Common myeloid progenitor, CD34-positive (primary cell): ENCODE data around the gene BUD23.
A peak's percentile ranks its signal among the peaks of the same experiment; 100 is the strongest.

Source experiments
- CTCF ChIA-PET: fragments of 350-600 bp; sonication (Branson Sonifier 250); formaldehyde crosslinking; loops from one replicate; lab custom pipeline; 2021; ENCODE audit warnings: antibody characterized with exemption; lab: Charles Lee
- POLR2A ChIA-PET: fragments of 350-600 bp; sonication (Branson Sonifier 250); formaldehyde crosslinking; loops from one replicate; lab custom pipeline; 2021; ENCODE audit warnings: antibody characterized with exemption; lab: Charles Lee
- DNase-seq, 3 donors: peaks; one replicate each; pipeline versions ENCODE4 v3.0.0 to v3.0.0-alpha.2; 2013
- H3K27ac ChIP-seq, 2 experiments: 1 replicate in 1 of 2; 2 replicates in 1 of 2; pipeline ENCODE4 v1.7.0; 2013; ENCODE audit warnings: inconsistent platforms in 2 of 2, low read length in 2 of 2, mild to moderate bottlenecking in 2 of 2, low read depth in 1 of 2, moderate library complexity in 1 of 2; ENCODE audit not compliant: severe bottlenecking in 2 of 2, insufficient read depth in 1 of 2, poor library complexity in 1 of 2
- H3K27me3 ChIP-seq, 5 experiments: replicated peaks in 2 of 5; 1 replicate in 3 of 5; 2 replicates in 2 of 5; pipeline versions ENCODE4 v1.6.1 to v1.7.0; 2013; ENCODE audit warnings: low read length in 4 of 5, mild to moderate bottlenecking in 2 of 5, moderate library complexity in 2 of 5, inconsistent platforms in 1 of 5; ENCODE audit not compliant: insufficient read depth in 5 of 5, control insufficient read depth in 4 of 5
- H3K36me3 ChIP-seq, 4 experiments: 1 replicate in 2 of 4; 2 replicates in 2 of 4; pipeline versions ENCODE4 v1.6.1 to v1.7.0; 2013; ENCODE audit warnings: low read length in 3 of 4, control low read depth in 1 of 4, mild to moderate bottlenecking in 1 of 4; ENCODE audit not compliant: control insufficient read depth in 4 of 4, insufficient read depth in 4 of 4
- H3K4me1 ChIP-seq, 4 experiments: 1 replicate in 3 of 4; 2 replicates in 1 of 4; pipeline versions ENCODE4 v1.6.1 to v1.7.1; 2013; ENCODE audit warnings: low read length in 3 of 4, mild to moderate bottlenecking in 3 of 4, control low read depth in 1 of 4, inconsistent platforms in 1 of 4, moderate library complexity in 1 of 4; ENCODE audit not compliant: control insufficient read depth in 4 of 4, insufficient read depth in 4 of 4; ENCODE audit errors: control extremely low read depth in 1 of 4
- H3K4me3 ChIP-seq, 7 experiments: 1 replicate in 4 of 7; 2 replicates in 3 of 7; pipeline versions ENCODE4 v1.5.1 to v1.7.0; 2013; ENCODE audit warnings: mild to moderate bottlenecking in 7 of 7, low read length in 6 of 7, moderate library complexity in 6 of 7, inconsistent platforms in 2 of 7, low read depth in 2 of 7, control low read depth in 1 of 7; ENCODE audit not compliant: insufficient read depth in 4 of 7, control insufficient read depth in 1 of 7; ENCODE audit errors: extremely low read depth in 1 of 7
- H3K9me3 ChIP-seq, 5 experiments: 1 replicate in 4 of 5; 2 replicates in 1 of 5; pipeline versions ENCODE4 v1.6.1 to v1.7.1; 2013; ENCODE audit warnings: low read length in 4 of 5, mild to moderate bottlenecking in 2 of 5, inconsistent platforms in 1 of 5, low read depth in 1 of 5, moderate library complexity in 1 of 5; ENCODE audit not compliant: control insufficient read depth in 4 of 5, insufficient read depth in 2 of 5; ENCODE audit errors: control extremely low read depth in 1 of 5
- WGBS: methylation state at CpG from one replicate; pipeline ENCODE4 v1.1.5; 2013; ENCODE audit not compliant: insufficient coverage; 5-methylcytosine and 5-hydroxymethylcytosine counted together

The BUD23 gene

DNA sequence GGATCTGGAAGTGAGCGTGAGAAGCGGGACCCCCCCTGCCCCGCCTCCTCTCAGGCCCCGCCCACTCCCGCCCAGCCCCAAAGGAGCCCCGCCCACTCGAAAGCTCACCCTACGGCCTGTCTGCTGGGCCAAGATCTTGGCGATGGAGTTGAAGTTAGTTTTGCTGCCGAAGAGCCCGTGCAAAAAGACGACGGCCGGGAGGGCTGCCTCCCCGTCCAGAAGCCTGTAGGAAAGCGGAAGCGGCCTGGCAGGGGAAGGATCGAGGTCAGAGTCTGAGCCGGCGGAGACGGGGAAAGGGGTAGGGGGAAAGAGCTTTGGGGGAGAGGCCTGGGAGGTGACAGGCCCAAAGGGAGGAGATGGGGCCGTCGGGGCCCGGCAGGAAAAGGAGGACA is 54.8 kb downstream of the BUD23 start:
- WGBS, result 0% methylated on average over 15 of the region's 24 CpGs
- Histone ChIP-seq H3K36me3 (peaks cover 0 to 13% (median 6%) of the 10 kb centered on the region in 4 experiments), H3K4me1 (peaks cover 0 to 22% (median 18%) of the 10 kb centered on the region in 4 experiments), H3K9me3 (no peaks in the 10 kb centered on the region), H3K4me3 (peak overlapping the region; percentile 39 to 90 (median 80)), H3K27ac (peak overlapping the region in 1 of 2 experiments; percentile 64), H3K27me3 (peaks cover 0 to 9% (median 4%) of the 10 kb centered on the region in 5 experiments)
- CTCF ChIA-PET, result interaction anchor here (1.4 to 8.1 kb wide), 3 partner anchors 89 to 133 kb away, joined by 3 to 81 read pairs (median 6); no protein-coding TSS in a partner anchor
- POLR2A ChIA-PET, result no interaction called here
- DNase-seq, result peak in 2 of 3 donors; percentile 64 to 69

GRCh38 chr7:73738612-73739386 is 55.4 kb downstream of the BUD23 start, which contains the start of gene ABHD11:
ABHD11 (minus strand) TSS chr7:73738802; CDS start chr7:73738770, 32 bp downstream.
- peak within 1 kb of the TSS; percentile 40 to 73 for H3K27ac ChIP-seq
- no peaks in the 10 kb centered on the region for H3K9me3 ChIP-seq
- H3K27me3 ChIP-seq, result peaks cover 0 to 8% (median 4%) of the 10 kb centered on the region in 5 experiments
- H3K4me1 ChIP-seq, result peaks cover 0 to 22% (median 18%) of the 10 kb centered on the region in 4 experiments
- ChIA-PET CTCF (interaction anchor here (1.0 to 8.1 kb wide), 4 partner anchors 33 to 134 kb away, joined by 3 to 81 read pairs (median 4); no protein-coding TSS in a partner anchor), POLR2A (interaction anchor here (0.6 to 0.8 kb wide), 2 partner anchors 13 to 110 kb away, joined by 3 read pairs; no protein-coding TSS in a partner anchor)
- 0% methylated on average over 74 of the region's 84 CpGs for WGBS
- peak within 1 kb of the TSS; percentile 56 to 90 (median 80) for H3K4me3 ChIP-seq
- peaks cover 0 to 13% (median 6%) of the 10 kb centered on the region in 4 experiments for H3K36me3 ChIP-seq
- peak; percentile 93 to 97 (median 95) for DNase-seq

DNA sequence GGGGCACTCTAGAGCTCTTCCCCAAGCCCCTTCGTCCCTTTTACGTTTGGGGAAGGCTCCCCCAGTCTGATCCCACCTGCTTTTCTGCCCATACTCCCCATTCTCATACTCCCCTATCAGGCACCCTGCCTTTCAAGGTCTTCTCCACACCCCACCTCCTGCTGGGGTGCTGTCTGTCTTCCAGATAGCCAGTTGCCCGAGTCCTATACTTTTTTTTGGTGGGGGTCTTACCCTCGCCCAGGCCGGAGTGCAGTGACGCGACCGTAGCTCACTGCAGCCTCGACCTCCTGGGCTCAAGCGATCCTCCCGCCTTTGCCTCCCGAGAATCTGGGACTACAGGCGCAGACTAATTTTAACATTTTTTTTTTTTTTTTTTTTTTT is 56.0 kb downstream of the BUD23 start:
- DNase-seq, result no peak
- Histone ChIP-seq H3K27ac (peak overlapping the region; percentile 40 to 73), H3K27me3 (peaks cover 0 to 8% (median 4%) of the 10 kb centered on the region in 5 experiments), H3K4me3 (peak overlapping the region; percentile 56 to 90 (median 80)), H3K36me3 (peaks cover 0 to 13% (median 6%) of the 10 kb centered on the region in 4 experiments), H3K4me1 (peaks cover 0 to 22% (median 18%) of the 10 kb centered on the region in 4 experiments), H3K9me3 (no peaks in the 10 kb centered on the region)
- CTCF ChIA-PET, result interaction anchor here (1.0 to 8.1 kb wide), 4 partner anchors 32 to 134 kb away, joined by 3 to 81 read pairs (median 4); no protein-coding TSS in a partner anchor
- 55% methylated on average over 8 of the region's 13 CpGs for WGBS
- POLR2A ChIA-PET, result interaction anchor here (0.6 to 0.8 kb wide), 2 partner anchors 13 to 109 kb away, joined by 3 read pairs; no protein-coding TSS in a partner anchor

DNA sequence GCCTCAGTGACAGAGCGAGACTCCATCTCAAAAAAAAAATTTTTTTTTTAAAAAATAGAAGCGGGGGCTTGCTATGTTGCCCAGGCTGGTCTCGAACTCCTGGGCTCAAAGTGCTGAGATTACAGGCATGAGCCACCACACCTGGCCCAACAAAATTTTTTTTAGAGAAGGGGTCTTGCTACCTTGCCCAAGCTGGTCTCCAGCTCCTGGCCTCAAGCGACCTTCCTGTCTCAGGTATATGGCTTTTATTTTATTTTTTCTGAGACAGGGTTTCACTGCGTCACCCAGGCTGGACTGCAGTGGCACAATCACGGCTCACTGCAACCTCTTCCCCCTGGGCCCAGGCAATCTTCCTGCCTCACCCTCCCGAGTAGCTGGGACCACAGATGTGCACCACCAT is 56.8 kb downstream of the BUD23 start:
- Histone ChIP-seq H3K4me1 (peaks cover 0 to 17% (median 12%) of the 10 kb centered on the region in 4 experiments), H3K36me3 (peaks cover 0 to 13% (median 6%) of the 10 kb centered on the region in 4 experiments), H3K27me3 (peaks cover 0 to 8% (median 4%) of the 10 kb centered on the region in 5 experiments), H3K9me3 (no peaks in the 10 kb centered on the region), H3K27ac (no peak overlapping the region), H3K4me3 (no peak overlapping the region)
- 91% methylated on average over 6 of the region's 7 CpGs for WGBS
- ChIA-PET CTCF (interaction anchor here (1.3 kb wide), 1 partner anchor 15 kb away, joined by 3 read pairs; no protein-coding TSS in a partner anchor), POLR2A (interaction anchor here (0.6 kb wide), 1 partner anchor 94 kb away, joined by 3 read pairs; no protein-coding TSS in a partner anchor)
- no peak for DNase-seq

- Histone ChIP-seq H3K36me3 (peaks cover 0 to 11% (median 4%) of the 10 kb centered on the region in 4 experiments), H3K27me3 (peaks cover 0 to 8% (median 4%) of the 10 kb centered on the region in 5 experiments), H3K9me3 (no peaks in the 10 kb centered on the region), H3K4me1 (peaks cover 0 to 15% (median 11%) of the 10 kb centered on the region in 4 experiments), H3K27ac (no peak overlapping the region), H3K4me3 (no peak overlapping the region)
- CTCF ChIA-PET, result interaction anchor here (1.3 kb wide), 1 partner anchor 15 kb away, joined by 3 read pairs; no protein-coding TSS in a partner anchor
- 100% methylated on average over 2 of the region's 5 CpGs for WGBS
- POLR2A ChIA-PET, result no interaction called here
- DNase-seq, result no peak
These were observed 57.4 kb downstream of the BUD23 start for GRCh38 chr7:73740771-73741170.

GRCh38 chr7:73741600-73741999 is 58.2 kb downstream of the BUD23 start:
- ChIA-PET POLR2A (no interaction called here), CTCF (interaction anchor here (1.3 kb wide), 1 partner anchor 14 kb away, joined by 3 read pairs; no protein-coding TSS in a partner anchor)
- H3K36me3 ChIP-seq, result peaks cover 0 to 5% (median 1%) of the 10 kb centered on the region in 4 experiments
- H3K27me3 ChIP-seq, result peaks cover 0 to 8% (median 4%) of the 10 kb centered on the region in 5 experiments
- DNase-seq, result no peak
- WGBS, result 94% methylated on average over 2 of the region's 5 CpGs
- H3K4me1 ChIP-seq, result peaks cover 0 to 15% (median 11%) of the 10 kb centered on the region in 4 experiments
- H3K4me3 ChIP-seq, result no peak overlapping the region
- no peaks in the 10 kb centered on the region for H3K9me3 ChIP-seq
- H3K27ac ChIP-seq, result no peak overlapping the region
